Epithelial cell of esophagus (primary cell): Measurements from ENCODE around the gene MED27.

Source experiments
- DNase-seq: peaks from one replicate; pipeline ENCODE4 v3.0.0; 2010; ENCODE audit warnings: low read depth
- H3K4me3 ChIP-seq: 2 replicates; pipeline ENCODE4 v1.5.1; 2011; ENCODE audit warnings: mild to moderate bottlenecking, low read length, control low read depth
- TF ChIP-seq, protein P1 (sequence below): IDR thresholded peaks from 2 replicates; pipeline ENCODE4 v1.5.1; 2011; ENCODE audit warnings: low read depth, mild to moderate bottlenecking, low read length, control low read depth, inconsistent platforms; ENCODE audit not compliant: insufficient read depth; ENCODE audit errors: missing control alignments

MED27 gene

GRCh38 chr9:131887680-131888079 lies 192.0 kb downstream of the MED27 start:
- DNase-seq = peak; percentile 6
- TF ChIP-seq, protein P1, sequence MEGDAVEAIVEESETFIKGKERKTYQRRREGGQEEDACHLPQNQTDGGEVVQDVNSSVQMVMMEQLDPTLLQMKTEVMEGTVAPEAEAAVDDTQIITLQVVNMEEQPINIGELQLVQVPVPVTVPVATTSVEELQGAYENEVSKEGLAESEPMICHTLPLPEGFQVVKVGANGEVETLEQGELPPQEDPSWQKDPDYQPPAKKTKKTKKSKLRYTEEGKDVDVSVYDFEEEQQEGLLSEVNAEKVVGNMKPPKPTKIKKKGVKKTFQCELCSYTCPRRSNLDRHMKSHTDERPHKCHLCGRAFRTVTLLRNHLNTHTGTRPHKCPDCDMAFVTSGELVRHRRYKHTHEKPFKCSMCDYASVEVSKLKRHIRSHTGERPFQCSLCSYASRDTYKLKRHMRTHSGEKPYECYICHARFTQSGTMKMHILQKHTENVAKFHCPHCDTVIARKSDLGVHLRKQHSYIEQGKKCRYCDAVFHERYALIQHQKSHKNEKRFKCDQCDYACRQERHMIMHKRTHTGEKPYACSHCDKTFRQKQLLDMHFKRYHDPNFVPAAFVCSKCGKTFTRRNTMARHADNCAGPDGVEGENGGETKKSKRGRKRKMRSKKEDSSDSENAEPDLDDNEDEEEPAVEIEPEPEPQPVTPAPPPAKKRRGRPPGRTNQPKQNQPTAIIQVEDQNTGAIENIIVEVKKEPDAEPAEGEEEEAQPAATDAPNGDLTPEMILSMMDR = no peak

GRCh38 chr9:131886826-131887225 lies 192.8 kb downstream of the MED27 start:
- no peak overlapping the region for H3K4me3 ChIP-seq
- TF ChIP-seq, protein P1 = no peak
- no peak for DNase-seq

More at GRCh38 chr9:131887680-131888079, 192.0 kb downstream of the MED27 start:
- H3K4me3 ChIP-seq = no peak overlapping the region

DNA sequence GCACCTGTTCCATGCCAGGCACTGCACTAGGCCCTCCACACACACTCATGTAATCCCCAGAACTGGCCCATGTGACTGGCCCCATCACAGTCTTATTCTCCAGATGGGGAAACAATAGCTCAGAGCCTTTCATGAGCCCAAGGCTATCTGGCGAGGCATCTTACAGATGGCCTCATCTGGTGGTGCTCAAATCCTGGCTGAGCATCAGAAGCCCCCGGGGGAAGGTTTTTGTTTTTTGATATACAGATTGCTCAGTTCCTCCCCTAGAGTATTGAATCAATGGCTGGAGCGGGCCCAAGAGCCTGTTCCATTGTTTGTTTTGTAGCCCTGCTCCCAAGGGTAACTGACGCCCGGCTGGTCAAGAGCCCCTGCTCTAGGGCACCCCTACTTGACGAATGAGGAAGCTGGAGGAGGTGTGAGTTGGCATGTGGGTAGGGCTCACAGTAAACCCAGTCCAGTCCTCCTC lies 194.5 kb downstream of the MED27 start:
- H3K4me3 ChIP-seq = no peak overlapping the region
- TF ChIP-seq, protein P1 = no peak
- DNase-seq = no peak

GRCh38 chr9:131884222-131884621 lies 195.4 kb downstream of the MED27 start:
- TF ChIP-seq, protein P1 = no peak

DNA sequence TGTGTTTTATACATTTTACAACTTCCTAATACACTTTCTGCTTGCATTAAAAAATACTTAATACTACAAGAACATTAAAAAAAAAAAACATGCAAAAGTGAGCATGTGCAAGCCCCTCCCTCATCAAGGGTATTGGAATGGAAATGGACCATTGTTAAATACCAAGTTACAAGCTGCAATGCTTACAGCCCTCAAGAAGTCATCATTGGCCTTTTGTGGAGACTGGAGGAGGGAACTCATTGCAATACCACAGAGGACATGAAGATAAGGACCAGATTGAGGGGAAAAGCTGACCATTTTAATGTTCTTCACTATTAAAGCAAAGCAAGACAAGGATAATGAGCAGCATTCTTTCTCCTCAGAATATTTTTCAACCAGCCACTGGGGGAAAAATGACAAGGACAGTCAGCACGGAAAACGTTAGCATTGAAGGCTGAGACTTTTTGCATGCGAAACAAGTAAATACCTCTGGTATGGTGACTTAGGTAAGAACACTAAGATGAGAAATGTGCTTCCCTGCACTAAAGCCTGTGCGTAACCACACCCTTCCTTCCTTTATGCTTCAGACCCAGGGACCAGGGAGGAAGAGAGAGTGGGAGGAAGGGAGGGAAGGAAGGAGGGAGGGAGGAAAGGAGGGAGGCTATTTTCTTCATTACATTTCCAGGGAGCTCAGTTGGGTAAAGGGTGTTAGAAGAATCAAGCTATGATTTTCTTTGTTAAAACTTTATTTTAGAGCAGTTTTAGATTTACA lies 198.7 kb downstream of the MED27 start:
- no peak overlapping the region for H3K4me3 ChIP-seq
- TF ChIP-seq, protein P1 = no peak
- DNase-seq = no peak

More at GRCh38 chr9:131884222-131884621, 195.4 kb downstream of the MED27 start:
- DNase-seq = no peak
- H3K4me3 ChIP-seq = no peak overlapping the region

- no peak for DNase-seq
- H3K4me3 ChIP-seq = no peak overlapping the region
- TF ChIP-seq, protein P1 = no peak
Measured at GRCh38 chr9:131879911-131880290, 199.8 kb downstream of the MED27 start.

DNA sequence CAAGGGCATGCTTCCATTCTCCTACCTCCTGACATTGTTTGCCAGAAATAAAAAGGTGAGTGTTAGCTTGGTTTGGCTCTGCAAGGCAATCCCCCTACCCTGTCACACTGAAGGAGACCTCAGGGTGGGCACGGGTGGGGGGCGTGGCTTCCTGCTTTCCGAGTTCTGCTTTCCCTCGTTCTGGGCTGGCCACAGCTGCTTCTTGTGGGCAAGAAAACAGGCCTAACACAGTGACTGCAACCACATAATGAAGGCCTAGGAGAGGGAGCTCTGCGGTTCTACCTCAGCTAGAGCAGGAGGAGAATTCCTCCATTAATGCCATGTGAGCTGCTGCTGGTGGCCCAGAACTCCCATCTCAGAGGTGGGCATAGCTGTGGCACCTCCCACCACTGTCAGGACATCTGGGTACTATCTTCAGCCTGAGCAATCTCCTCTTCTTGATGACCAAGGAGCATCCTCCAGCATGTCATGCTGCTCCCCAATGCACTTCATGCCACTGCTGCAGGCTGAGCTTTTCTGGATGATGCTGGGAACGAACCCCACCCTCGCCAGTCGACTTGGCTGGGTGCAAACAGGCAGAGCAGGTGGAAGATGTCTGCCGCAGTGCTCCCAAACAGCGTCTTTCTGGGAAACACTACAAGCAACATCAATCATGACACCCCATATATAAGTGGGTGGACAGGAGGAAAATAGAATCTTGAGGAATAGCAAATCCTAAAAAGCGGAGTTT lies 200.3 kb downstream of the MED27 start:
- no peak for DNase-seq
- no peak overlapping the region for H3K4me3 ChIP-seq
- TF ChIP-seq, protein P1 = no peak
